ENCODE measurements around the gene ST3GAL5.
"Not testable (repeated sequence)": the region's sequence is repeated elsewhere in the genome, so short reads cannot be mapped to it uniquely, and the experiment has no call there.

ST3GAL5 gene

GRCh38 chr2:85888684-85889626 lies at the start of gene ST3GAL5:
Gene ST3GAL5, minus strand, starts transcription at chr2:85888990. Its CDS starts 85 bp downstream, at chr2:85888905.
- peak; percentile 72 to 83 (median 82) for DNase-seq (ENCODE audit: low read depth in 2 of 3, low spot score in 1 of 3)

GRCh38 chr2:85938456-85938855 lies 49.7 kb upstream of the ST3GAL5 start:
- DNase-seq (ENCODE audit: low read depth in 2 of 3, low spot score in 1 of 3): no peak

GRCh38 chr2:85937069-85937439 lies 48.3 kb upstream of the ST3GAL5 start:
- no peak for DNase-seq (ENCODE audit: low read depth in 2 of 3, low spot score in 1 of 3)

GRCh38 chr2:85936421-85937068 lies 47.8 kb upstream of the ST3GAL5 start:
- DNase-seq (ENCODE audit: low read depth in 2 of 3, low spot score in 1 of 3): no peak

GRCh38 chr2:85935746-85936208 lies 47.0 kb upstream of the ST3GAL5 start:
- DNase-seq (ENCODE audit: low read depth in 2 of 3, low spot score in 1 of 3): no peak

- DNase-seq (ENCODE audit: low read depth in 2 of 3, low spot score in 1 of 3): no peak
Measured at GRCh38 chr2:85935170-85935745, 46.5 kb upstream of the ST3GAL5 start.

GRCh38 chr2:85933753-85934594 lies 45.2 kb upstream of the ST3GAL5 start:
- no peak for DNase-seq (ENCODE audit: low read depth in 2 of 3, low spot score in 1 of 3)

- not testable (repeated sequence) for DNase-seq (ENCODE audit: low read depth in 2 of 3, low spot score in 1 of 3)
Measured at GRCh38 chr2:85931151-85931550, 42.4 kb upstream of the ST3GAL5 start.

GRCh38 chr2:85930129-85931124 lies 41.6 kb upstream of the ST3GAL5 start:
- no peak for DNase-seq (ENCODE audit: low read depth in 2 of 3, low spot score in 1 of 3)

- DNase-seq (ENCODE audit: low read depth in 2 of 3, low spot score in 1 of 3): no peak
Measured at GRCh38 chr2:85929096-85930050, 40.6 kb upstream of the ST3GAL5 start.

- DNase-seq (ENCODE audit: low read depth in 2 of 3, low spot score in 1 of 3): no peak
Measured at GRCh38 chr2:85926931-85927661, 38.3 kb upstream of the ST3GAL5 start.

GRCh38 chr2:85926526-85926925 lies 37.7 kb upstream of the ST3GAL5 start:
- no peak for DNase-seq (ENCODE audit: low read depth in 2 of 3, low spot score in 1 of 3)

- DNase-seq (ENCODE audit: low read depth in 2 of 3, low spot score in 1 of 3): no peak
Measured at GRCh38 chr2:85925216-85925671, 36.5 kb upstream of the ST3GAL5 start.

GRCh38 chr2:85924522-85924921 lies 35.7 kb upstream of the ST3GAL5 start:
- no peak for DNase-seq (ENCODE audit: low read depth in 2 of 3, low spot score in 1 of 3)

GRCh38 chr2:85922199-85922598 lies 33.4 kb upstream of the ST3GAL5 start:
- DNase-seq (ENCODE audit: low read depth in 2 of 3, low spot score in 1 of 3): no peak

GRCh38 chr2:85921659-85922058 lies 32.9 kb upstream of the ST3GAL5 start:
- no peak for DNase-seq (ENCODE audit: low read depth in 2 of 3, low spot score in 1 of 3)

GRCh38 chr2:85920810-85921545 lies 32.2 kb upstream of the ST3GAL5 start:
- no peak for DNase-seq (ENCODE audit: low read depth in 2 of 3, low spot score in 1 of 3)
